Endothelial cell (in vitro differentiated cells): Measurements from ENCODE around the gene MMRN1. TPM values are rescaled to one million over a fixed set of nuclear protein-coding genes. Genes with fewer than 3 reads are reported as not detected.

Experiments
- DNase-seq: peaks from one replicate; pipeline ENCODE4 v3.0.0; 2021; ENCODE audit warnings: low spot score
- H3K27ac Mint-ChIP-seq: one replicate; pipeline ENCODE4 v1.8.0; 2021; ENCODE audit warnings: mixed read lengths, inconsistent platforms; ENCODE audit not compliant: unreplicated experiment
- H3K27me3 Mint-ChIP-seq: one replicate; pipeline ENCODE4 v1.8.0; 2021; ENCODE audit warnings: mild to moderate bottlenecking, moderate library complexity, mixed read lengths, inconsistent platforms; ENCODE audit not compliant: unreplicated experiment
- H3K36me3 Mint-ChIP-seq: one replicate; pipeline ENCODE4 v1.8.0; 2021; ENCODE audit warnings: mild to moderate bottlenecking, low read depth, mixed read lengths, inconsistent platforms; ENCODE audit not compliant: unreplicated experiment
- H3K4me1 Mint-ChIP-seq: one replicate; pipeline ENCODE4 v1.8.0; 2021; ENCODE audit warnings: mild to moderate bottlenecking, mixed read lengths, inconsistent platforms; ENCODE audit not compliant: unreplicated experiment
- H3K4me3 Mint-ChIP-seq: one replicate; pipeline ENCODE4 v1.8.0; 2021; ENCODE audit warnings: mild to moderate bottlenecking, mixed read lengths, inconsistent platforms; ENCODE audit not compliant: unreplicated experiment
- H3K9me3 Mint-ChIP-seq: one replicate; pipeline ENCODE4 v1.8.0; 2021; ENCODE audit warnings: mixed read lengths, inconsistent platforms; ENCODE audit not compliant: unreplicated experiment
- total RNA-seq: library from RNA; stranded (reverse); fragmentation: NEBNext Ultra II Directional; extraction: Animal tissue kit (Norgen Biotek cat#: 25700); gene quantifications from one replicate; pipeline ENCODE4 v1.2.1, GENCODE V29; 2021; ENCODE audit not compliant: unreplicated experiment
- TF ChIP-seq, protein P1 (sequence below): fragments of 200-600 bp; sonication (generic); IDR thresholded peaks from one replicate; pipeline ENCODE4 v1.5.0; 2021; ENCODE audit warnings: antibody characterized with exemption; ENCODE audit not compliant: unreplicated experiment

Gene MMRN1
- total RNA-seq, 1 donor from 2014 or later, result 304 TPM

DNA sequence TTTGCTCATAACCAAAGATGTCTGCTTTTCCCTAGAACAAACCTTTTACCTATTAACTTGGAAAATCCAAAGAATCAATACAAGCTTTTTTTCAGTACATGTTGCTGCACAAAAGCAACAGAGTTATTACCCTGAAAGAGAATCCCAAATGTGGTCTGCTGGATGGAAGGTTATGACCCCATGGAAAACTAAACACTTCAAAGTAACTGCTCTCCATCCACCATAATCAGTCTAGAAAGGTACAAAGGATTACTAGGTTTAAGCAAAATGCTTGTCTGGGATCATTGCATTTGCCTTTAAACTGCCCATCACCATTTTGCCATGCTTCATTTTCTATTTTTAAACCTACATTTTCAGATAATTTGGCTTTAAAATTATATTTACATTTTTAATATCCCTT lies 11.7 kb downstream of the MMRN1 start:
- H3K36me3 Mint-ChIP-seq, result peaks cover 6% of the 10 kb centered on the region

DNA sequence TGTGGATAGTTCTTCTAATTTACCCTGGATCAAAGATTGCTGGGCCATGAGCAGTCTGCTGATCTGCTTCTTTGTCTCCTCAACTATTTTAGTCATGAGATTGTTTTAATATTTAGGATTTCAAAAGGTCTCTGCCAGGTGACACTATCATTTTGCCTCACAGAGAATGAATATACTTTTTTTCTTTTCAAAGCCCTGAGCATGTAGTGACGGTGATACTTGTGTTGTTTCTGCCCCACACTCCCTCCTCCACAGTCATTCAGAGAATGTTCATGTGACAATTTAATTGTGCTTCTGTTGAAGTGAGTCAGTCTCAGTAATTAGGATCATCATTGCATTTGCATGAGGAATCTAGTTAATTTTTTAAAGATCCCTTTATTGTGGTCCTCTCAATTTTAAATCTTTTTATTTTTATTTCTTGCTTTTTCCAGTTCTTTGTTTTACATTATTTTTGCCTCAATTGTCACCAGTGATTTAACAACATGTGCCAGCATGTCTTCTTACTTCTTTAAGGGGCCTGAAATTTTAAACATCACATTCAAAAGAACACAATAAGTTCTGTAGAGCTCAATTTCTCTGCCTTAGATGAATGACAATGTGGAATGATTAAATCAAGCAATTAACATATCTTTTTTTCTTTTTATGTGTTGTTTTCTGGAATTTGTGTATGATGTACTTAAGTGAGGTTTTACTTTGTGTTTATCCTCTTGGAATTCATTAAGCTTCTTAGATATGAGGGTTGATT lies 12.3 kb downstream of the MMRN1 start:
- no peak for DNase-seq
- peaks cover 6% of the 10 kb centered on the region for H3K36me3 Mint-ChIP-seq
- TF ChIP-seq, protein P1, sequence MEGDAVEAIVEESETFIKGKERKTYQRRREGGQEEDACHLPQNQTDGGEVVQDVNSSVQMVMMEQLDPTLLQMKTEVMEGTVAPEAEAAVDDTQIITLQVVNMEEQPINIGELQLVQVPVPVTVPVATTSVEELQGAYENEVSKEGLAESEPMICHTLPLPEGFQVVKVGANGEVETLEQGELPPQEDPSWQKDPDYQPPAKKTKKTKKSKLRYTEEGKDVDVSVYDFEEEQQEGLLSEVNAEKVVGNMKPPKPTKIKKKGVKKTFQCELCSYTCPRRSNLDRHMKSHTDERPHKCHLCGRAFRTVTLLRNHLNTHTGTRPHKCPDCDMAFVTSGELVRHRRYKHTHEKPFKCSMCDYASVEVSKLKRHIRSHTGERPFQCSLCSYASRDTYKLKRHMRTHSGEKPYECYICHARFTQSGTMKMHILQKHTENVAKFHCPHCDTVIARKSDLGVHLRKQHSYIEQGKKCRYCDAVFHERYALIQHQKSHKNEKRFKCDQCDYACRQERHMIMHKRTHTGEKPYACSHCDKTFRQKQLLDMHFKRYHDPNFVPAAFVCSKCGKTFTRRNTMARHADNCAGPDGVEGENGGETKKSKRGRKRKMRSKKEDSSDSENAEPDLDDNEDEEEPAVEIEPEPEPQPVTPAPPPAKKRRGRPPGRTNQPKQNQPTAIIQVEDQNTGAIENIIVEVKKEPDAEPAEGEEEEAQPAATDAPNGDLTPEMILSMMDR, result no peak
- no peaks in the 10 kb centered on the region for H3K27me3 Mint-ChIP-seq
- no peaks in the 10 kb centered on the region for H3K9me3 Mint-ChIP-seq
- H3K4me3 Mint-ChIP-seq, result no peak overlapping the region
- H3K4me1 Mint-ChIP-seq, result peaks cover 10% of the 10 kb centered on the region
- H3K27ac Mint-ChIP-seq, result no peak overlapping the region

More for the DNA sequence above, 11.7 kb downstream of the MMRN1 start:
- H3K9me3 Mint-ChIP-seq, result no peaks in the 10 kb centered on the region
- H3K27ac Mint-ChIP-seq, result no peak overlapping the region
- TF ChIP-seq, protein P1, result no peak
- no peak overlapping the region for H3K4me3 Mint-ChIP-seq
- no peaks in the 10 kb centered on the region for H3K27me3 Mint-ChIP-seq
- DNase-seq, result no peak
- peaks cover 12% of the 10 kb centered on the region for H3K4me1 Mint-ChIP-seq

DNA sequence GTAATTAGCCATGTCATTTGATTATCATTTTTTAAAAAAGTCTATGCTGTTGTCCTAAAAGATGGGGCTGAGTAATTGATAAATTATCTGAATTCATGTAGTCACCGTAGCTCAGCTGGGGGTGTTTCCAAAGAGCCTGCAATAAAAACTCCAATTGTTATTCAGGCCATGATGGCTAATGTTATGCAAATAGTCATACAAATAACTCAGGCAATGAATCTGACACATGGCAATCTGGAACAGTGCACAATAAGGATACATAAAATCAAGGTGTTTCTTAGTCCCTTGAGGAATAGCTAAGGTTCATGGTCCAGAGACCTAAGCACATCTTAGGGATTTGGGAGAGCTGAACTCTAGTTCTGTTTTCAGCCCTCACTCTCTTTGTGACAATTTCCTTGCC lies 15.2 kb downstream of the MMRN1 start:
- TF ChIP-seq, protein P1, result no peak
- no peak overlapping the region for H3K4me3 Mint-ChIP-seq
- H3K36me3 Mint-ChIP-seq, result peaks cover 3% of the 10 kb centered on the region
- DNase-seq, result no peak
- peaks cover 5% of the 10 kb centered on the region for H3K4me1 Mint-ChIP-seq
- no peaks in the 10 kb centered on the region for H3K9me3 Mint-ChIP-seq
- H3K27me3 Mint-ChIP-seq, result no peaks in the 10 kb centered on the region
- no peak overlapping the region for H3K27ac Mint-ChIP-seq

DNA sequence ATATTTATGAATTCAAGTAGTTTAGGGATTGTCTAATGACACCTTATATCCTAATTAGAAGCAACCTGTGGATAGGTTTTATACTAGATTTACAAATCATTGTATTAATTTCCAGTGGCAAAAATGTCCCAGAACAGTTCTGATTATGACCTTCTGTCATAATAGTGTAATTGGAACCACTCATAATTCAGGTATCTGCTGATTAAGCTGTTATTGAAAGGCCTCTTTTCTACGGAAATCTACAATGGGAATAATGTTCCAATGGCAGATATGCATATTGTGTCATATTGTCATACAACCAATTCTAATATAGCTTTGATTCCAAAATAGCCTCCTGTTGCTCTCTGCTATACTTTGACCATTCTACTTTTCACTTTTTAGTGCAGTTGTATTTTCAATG lies 19.0 kb downstream of the MMRN1 start:
- TF ChIP-seq, protein P1, result no peak
- Mint-ChIP-seq H3K4me1 (no peaks in the 10 kb centered on the region), H3K9me3 (no peaks in the 10 kb centered on the region), H3K36me3 (peaks cover 3% of the 10 kb centered on the region), H3K4me3 (no peak overlapping the region), H3K27ac (no peak overlapping the region), H3K27me3 (no peaks in the 10 kb centered on the region)
- no peak for DNase-seq

DNA sequence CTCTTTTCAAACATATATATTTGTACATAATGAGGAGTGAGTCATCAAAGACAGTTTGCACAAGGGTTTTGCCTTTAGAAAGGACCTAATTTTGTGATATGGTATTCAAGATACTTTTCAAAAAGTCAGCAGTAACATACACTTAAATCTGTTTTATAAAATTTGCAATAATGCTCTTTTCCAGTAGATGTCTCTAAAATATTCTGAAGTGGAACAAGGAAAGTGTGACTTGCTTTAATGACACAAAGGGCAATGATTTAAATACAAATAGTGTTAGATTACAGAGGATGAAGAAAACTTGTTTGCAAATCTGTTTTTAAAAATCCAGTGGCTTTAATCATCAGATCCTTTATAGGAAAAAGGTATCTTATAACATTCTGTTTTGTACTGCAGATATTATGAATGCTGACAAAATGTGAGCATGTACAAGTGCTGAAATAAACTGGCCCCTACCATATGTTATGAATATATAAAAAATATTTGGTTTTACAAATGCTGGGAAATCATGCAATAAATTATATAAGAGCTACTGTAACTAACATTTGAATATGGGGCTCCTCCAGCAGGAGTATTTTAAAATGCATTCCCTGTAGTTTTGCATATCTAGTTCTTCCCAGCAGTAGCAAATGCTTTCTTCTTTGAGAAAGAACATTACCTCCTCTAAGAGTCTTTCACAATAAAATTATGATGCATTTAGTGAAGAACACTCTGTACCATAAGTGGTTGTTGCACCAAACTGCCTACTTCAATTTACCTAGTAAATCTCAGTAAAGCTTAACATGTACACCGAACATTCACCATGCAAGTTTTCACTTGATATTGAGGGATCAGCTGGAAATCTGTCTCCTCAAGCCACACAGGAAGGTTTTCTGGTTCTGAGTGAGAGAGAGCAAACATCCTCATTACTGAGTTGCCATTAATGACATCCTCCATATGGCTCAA lies 20.2 kb downstream of the MMRN1 start:
- no peaks in the 10 kb centered on the region for H3K9me3 Mint-ChIP-seq
- TF ChIP-seq, protein P1, result no peak
- H3K27ac Mint-ChIP-seq, result no peak overlapping the region
- H3K36me3 Mint-ChIP-seq, result peaks cover 3% of the 10 kb centered on the region
- no peak overlapping the region for H3K4me3 Mint-ChIP-seq
- no peak for DNase-seq
- no peaks in the 10 kb centered on the region for H3K4me1 Mint-ChIP-seq
- H3K27me3 Mint-ChIP-seq, result no peaks in the 10 kb centered on the region
